Mucosa of rectum (tissue), 2 donors: ENCODE measurements around the gene PIMREG.

Experiments
- H3K27ac ChIP-seq, 2 donors: one replicate each; pipeline ENCODE4 v1.7.0; 2013; ENCODE audit warnings: inconsistent platforms in 2 of 2, low read depth in 2 of 2, low read length in 2 of 2
- H3K27me3 ChIP-seq, 2 donors: one replicate each; pipeline ENCODE4 v1.7.0; 2013; ENCODE audit warnings: low read length in 2 of 2; ENCODE audit not compliant: control insufficient read depth in 2 of 2, insufficient read depth in 2 of 2
- H3K36me3 ChIP-seq, 2 donors: one replicate each; pipeline ENCODE4 v1.7.0; 2013; ENCODE audit warnings: low read length in 2 of 2; ENCODE audit not compliant: control insufficient read depth in 2 of 2, insufficient read depth in 2 of 2
- H3K4me1 ChIP-seq, 2 donors: one replicate each; pipeline ENCODE4 v1.7.0; 2013; ENCODE audit warnings: low read length in 2 of 2, mild to moderate bottlenecking in 1 of 2; ENCODE audit not compliant: control insufficient read depth in 2 of 2, insufficient read depth in 2 of 2
- H3K4me3 ChIP-seq, 2 donors: one replicate each; pipeline ENCODE4 v1.7.0; 2013; ENCODE audit warnings: low read length in 2 of 2
- H3K9ac ChIP-seq, 2 donors: one replicate each; pipeline ENCODE4 v1.7.0; 2013; ENCODE audit warnings: low read length in 2 of 2, low read depth in 1 of 2, mild to moderate bottlenecking in 1 of 2
- H3K9me3 ChIP-seq, 2 donors: one replicate each; pipeline ENCODE4 v1.7.0; 2013; ENCODE audit warnings: low read length in 2 of 2; ENCODE audit not compliant: control insufficient read depth in 2 of 2
- donor health status: healthy.
- donor health status: Normal muscosa, but diverticular disease.

PIMREG gene

DNA sequence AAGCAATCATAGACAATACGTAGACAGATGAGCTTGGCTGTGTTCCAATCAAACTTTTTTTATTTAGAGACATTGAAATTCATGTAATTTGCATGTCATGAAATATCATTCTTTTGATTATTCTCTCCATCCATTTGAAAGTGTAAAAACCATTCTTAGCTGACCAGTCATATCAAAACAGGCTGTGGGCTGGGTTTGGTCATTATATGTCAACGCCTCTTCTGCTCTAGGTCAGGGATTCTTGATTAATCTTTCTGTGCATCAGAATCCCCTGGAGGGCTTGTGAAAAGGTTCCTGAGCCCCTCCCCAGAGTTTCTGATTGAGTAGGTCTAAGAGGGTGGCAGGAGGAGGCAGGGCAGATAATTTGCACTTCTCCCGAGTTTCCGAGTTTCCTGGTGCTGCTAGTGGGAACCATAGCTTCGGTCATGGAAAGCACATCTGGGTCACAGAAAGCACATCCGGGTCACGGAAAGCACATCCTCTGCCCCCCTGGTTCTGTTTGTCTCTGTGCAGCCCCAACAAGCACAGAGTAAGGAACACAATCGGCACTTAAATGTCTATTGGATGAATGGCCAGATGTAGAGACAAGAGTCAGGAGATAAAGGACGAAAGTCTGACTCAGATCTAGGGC lies 16.4 kb downstream of the PIMREG start:
- Histone ChIP-seq H3K27ac (no peak overlapping the region), H3K4me1 (peaks cover 9 to 23% of the 10 kb centered on the region in 2 donors), H3K4me3 (no peak overlapping the region), H3K9me3 (no peaks in the 10 kb centered on the region), H3K9ac (no peak overlapping the region), H3K36me3 (peaks cover 2 to 4% of the 10 kb centered on the region in 2 donors), H3K27me3 (no peaks in the 10 kb centered on the region)

GRCh38 chr17:6461246-6461645 lies 17.0 kb downstream of the PIMREG start:
- peaks cover 9 to 20% of the 10 kb centered on the region in 2 donors for H3K4me1 ChIP-seq
- H3K9ac ChIP-seq, result no peak overlapping the region
- H3K27me3 ChIP-seq, result no peaks in the 10 kb centered on the region
- H3K4me3 ChIP-seq, result no peak overlapping the region
- no peaks in the 10 kb centered on the region for H3K9me3 ChIP-seq
- no peak overlapping the region for H3K27ac ChIP-seq
- peaks cover 2 to 4% of the 10 kb centered on the region in 2 donors for H3K36me3 ChIP-seq

DNA sequence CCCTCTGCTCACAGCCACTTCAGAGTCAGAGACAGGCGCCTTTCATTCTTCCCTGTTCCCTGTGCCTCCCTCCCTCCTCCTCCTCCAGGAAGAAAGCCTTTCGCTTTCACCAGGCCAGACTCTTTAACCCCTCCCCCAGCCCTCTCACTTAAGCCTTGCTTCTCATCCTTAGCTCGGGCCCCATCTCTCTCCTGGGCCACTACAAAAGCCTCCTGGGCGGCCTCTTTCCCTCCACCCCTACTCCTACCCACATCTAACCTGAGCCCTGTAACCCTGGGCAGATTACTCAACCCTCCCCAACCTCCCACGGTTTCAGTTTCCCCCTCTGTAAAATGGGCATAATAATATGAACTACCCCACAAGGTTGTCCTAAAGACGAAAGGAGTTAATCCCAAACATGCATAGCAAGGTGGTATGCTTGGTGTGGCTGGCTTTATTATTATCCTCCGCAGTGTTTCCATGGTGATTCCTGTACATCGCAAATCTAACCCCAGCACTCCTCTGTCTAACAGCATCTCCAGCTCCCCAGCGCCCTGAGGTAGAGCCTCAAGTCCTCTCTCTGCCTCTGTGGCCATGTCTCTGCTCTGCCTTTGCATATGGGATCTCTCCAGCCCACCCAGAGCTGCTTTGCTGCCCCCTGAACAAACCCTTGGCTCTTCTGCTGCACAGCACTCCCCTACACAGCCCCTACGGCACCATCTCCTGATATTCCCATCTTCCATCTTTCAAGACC lies 17.7 kb downstream of the PIMREG start:
- Histone ChIP-seq H3K9ac (no peak overlapping the region), H3K27me3 (no peaks in the 10 kb centered on the region), H3K27ac (no peak overlapping the region), H3K36me3 (peaks cover 2 to 4% of the 10 kb centered on the region in 2 donors), H3K4me3 (no peak overlapping the region), H3K4me1 (peaks cover 9 to 16% of the 10 kb centered on the region in 2 donors), H3K9me3 (no peaks in the 10 kb centered on the region)

DNA sequence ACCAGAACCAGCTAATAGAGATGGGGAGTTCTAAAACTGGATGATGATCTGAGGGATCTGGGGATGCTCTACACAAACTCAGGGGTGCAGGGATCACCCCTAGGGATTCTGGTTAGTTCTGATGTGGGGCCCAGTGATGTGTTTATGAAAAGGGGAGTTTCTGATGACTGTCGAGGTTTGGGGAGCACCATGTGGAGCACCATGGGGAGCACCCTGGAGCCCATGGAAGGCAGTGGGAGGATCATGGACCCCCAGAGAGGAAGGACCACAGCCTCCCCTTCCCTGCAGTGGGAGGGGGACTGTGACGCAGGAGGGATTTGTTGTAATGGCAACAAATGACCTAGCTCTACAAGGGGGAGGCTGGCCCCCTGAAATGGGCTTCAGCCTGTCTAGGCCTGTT lies 18.4 kb downstream of the PIMREG start:
- H3K4me3 ChIP-seq, result no peak overlapping the region
- no peak overlapping the region for H3K27ac ChIP-seq
- H3K4me1 ChIP-seq, result peaks cover 7 to 9% of the 10 kb centered on the region in 2 donors
- no peak overlapping the region for H3K9ac ChIP-seq
- no peaks in the 10 kb centered on the region for H3K9me3 ChIP-seq
- no peaks in the 10 kb centered on the region for H3K27me3 ChIP-seq
- H3K36me3 ChIP-seq, result peaks cover 2 to 4% of the 10 kb centered on the region in 2 donors

DNA sequence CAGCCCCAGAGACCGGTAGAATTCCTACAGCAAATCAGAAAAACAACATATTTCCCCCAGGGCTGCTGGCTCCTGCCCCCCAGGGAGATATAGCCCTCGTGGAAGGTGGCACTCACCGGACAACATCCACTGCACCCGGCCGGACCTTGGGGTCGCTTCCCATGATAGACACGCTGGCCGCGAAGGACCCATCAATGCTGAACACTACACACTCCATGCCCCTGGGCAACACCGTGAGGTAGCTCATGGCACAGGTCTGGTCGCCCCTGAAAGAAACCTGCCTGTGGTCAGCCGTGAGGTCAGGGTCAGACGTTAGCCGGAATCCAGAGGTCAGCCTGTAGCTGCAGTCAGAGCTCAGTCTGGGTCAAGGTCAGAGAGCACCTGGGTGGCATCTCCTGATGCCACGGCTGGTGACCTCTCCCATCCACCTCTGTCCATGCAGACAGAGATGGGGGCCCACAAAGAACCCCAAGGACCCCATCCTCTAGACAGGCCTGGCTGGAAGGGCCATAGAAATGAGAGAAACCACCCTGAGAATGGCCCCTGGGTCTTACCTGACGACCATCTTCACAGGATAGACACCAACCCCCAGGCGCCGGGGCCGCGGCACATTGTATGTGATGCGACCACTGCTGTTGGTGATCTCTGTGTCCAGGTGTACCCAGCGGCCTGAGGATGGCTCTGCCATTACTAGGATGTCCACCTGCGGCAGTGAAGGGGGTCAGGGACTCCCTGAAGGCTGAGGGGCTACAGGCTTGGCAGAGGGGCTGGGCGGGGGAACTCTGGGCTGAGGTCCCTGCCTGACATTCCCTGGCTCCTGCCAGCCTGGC lies 19.6 kb downstream of the PIMREG start:
- Histone ChIP-seq H3K27ac (no peak overlapping the region), H3K27me3 (no peaks in the 10 kb centered on the region), H3K36me3 (peaks cover 2 to 4% of the 10 kb centered on the region in 2 donors), H3K9ac (no peak overlapping the region), H3K4me3 (no peak overlapping the region), H3K4me1 (no peaks in the 10 kb centered on the region), H3K9me3 (no peaks in the 10 kb centered on the region)

GRCh38 chr17:6464446-6465041 lies 20.3 kb downstream of the PIMREG start:
- H3K9ac ChIP-seq, result no peak overlapping the region
- no peaks in the 10 kb centered on the region for H3K27me3 ChIP-seq
- H3K27ac ChIP-seq, result no peak overlapping the region
- no peaks in the 10 kb centered on the region for H3K9me3 ChIP-seq
- H3K4me3 ChIP-seq, result no peak overlapping the region
- H3K36me3 ChIP-seq, result peaks cover 2 to 4% of the 10 kb centered on the region in 2 donors
- no peaks in the 10 kb centered on the region for H3K4me1 ChIP-seq

DNA sequence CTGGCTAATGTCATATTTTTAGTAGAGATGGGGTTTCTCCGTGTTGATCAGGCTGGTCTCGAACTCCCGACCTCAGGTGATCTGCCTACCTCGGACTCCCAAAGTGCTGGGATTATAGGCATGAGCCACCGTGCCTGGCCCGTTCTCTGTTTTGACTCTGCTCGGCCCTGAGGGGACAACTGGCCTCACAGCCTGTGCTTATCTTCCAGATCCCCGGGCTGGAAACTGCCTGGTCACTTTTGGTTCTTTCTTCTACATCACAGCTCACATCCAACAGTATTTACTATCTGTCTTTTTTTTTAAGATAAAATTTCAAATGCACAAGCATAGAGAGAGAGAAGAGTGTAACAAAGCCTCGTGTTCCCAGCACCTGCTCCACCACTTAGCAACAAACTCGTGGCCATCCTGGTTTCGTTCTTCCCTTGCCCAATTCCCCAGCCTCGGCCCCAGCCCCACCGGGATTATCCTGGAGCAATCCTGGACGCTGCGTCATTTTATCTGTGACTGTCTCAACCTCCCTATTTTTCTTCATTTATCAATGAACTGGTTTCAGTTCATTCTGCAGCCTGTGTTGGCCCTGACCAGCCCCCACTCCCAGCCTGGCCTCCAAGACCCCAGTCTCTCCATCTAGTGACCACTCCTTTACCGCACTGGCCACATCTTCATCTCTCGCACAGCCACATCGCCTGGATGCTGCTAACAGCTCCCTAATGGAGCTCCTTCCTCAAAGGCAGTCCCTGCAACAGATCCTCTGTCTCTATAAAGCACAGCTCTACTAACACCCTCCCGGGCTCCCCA lies 21.1 kb downstream of the PIMREG start:
- Histone ChIP-seq H3K4me1 (no peaks in the 10 kb centered on the region), H3K27ac (no peak overlapping the region), H3K27me3 (no peaks in the 10 kb centered on the region), H3K36me3 (peaks cover 2 to 4% of the 10 kb centered on the region in 2 donors), H3K9ac (no peak overlapping the region), H3K4me3 (no peak overlapping the region), H3K9me3 (no peaks in the 10 kb centered on the region)

GRCh38 chr17:6467567-6467966 lies 23.3 kb downstream of the PIMREG start:
- Histone ChIP-seq H3K27me3 (no peaks in the 10 kb centered on the region), H3K9ac (no peak overlapping the region), H3K9me3 (no peaks in the 10 kb centered on the region), H3K36me3 (peaks cover 2 to 4% of the 10 kb centered on the region in 2 donors), H3K27ac (no peak overlapping the region), H3K4me3 (no peak overlapping the region), H3K4me1 (no peaks in the 10 kb centered on the region)

DNA sequence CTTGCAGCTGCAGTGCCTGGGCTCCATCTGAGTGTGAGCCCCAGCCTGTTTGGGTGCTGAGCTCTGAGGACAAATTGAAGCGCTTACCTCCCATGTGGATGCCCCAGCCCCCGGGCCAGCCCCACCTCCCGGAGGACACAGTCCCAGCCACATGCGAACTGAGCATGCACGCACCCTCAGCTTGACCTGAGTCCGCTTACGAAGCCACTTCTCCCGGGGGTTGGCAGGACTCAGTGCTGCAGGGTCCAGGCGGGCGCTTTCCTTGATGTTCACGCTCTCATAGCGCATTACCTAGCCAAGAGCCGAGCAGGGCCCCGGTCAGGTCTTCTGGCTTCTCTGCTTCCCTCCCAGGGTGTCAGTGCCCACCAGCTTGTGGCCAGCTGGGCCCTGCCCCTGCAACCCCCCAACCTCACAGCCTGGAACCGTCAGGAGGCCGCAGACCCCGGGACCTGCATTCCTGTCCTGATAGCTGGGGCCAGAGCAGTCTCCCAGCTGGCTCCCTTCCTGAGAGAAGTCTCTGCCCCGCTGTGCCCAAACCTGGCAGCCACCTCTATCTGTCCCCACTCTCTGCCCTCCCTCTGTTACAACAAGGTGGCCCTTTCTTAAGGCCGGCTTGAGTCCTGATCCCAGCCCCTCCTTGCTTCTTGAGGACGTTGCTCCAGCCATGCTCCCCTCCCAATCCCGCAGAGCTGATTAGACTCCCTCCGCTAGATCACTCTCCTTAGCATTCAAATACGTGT lies 24.0 kb downstream of the PIMREG start:
- Histone ChIP-seq H3K27me3 (no peaks in the 10 kb centered on the region), H3K4me3 (no peak overlapping the region), H3K27ac (no peak overlapping the region), H3K4me1 (no peaks in the 10 kb centered on the region), H3K9me3 (no peaks in the 10 kb centered on the region), H3K9ac (no peak overlapping the region), H3K36me3 (peaks cover 2 to 4% of the 10 kb centered on the region in 2 donors)
